Tibial nerve (tissue), 3 donors: ENCODE data around the gene WASF2.

Experiments used
- POLR2A ChIP-seq, 2 donors: fragments of 450-650 bp; IDR thresholded peaks; one replicate each; pipeline ENCODE4 v1.6.1; 2017; ENCODE audit warnings: antibody characterized with exemption in 2 of 2, mild to moderate bottlenecking in 2 of 2, moderate library complexity in 2 of 2
- TF ChIP-seq, protein P1 (sequence below), 5 experiments: fragments of 200-600 bp in 3 of 5; fragments of 450-650 bp in 2 of 5; sonication (generic) in 3 of 5; IDR thresholded peaks; one replicate each; pipeline ENCODE4 v1.5.1; 2016 to 2019; ENCODE audit warnings: antibody characterized with exemption in 5 of 5, mild to moderate bottlenecking in 3 of 5, moderate library complexity in 2 of 5

DNA sequence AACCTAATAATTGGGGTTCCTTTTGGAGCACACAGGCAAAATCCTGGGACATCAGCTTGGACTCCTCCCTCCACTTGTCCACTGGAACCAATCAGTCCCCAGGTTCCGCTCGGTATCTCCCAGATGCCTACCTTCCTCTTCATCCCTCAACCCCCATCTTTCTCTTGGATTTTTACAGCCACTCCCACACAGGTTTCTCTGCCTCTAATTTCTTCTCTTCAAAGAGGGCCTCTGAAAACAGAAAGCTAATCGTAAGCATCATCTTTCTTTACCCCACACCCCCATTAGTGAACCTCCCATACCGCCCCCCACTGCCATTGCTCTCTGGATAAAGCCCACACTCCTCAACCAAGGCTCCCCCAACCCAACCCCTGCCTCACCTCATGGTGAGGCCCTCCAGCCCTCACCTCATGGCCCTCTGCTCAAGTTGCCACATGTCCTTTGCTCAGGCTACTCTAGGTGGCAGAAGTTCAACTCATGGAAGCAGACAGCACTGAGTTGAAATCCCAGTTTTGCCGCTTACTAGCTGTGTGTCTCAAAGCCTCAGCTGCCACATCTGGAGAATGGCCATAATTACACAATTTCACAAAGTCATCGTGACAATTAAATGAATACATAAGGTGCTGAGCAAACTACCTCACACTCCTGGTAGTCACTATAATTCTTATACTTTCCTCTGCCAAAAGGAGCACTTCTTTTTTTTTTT, 18.1 kb upstream of the WASF2 start:
- TF ChIP-seq, protein P1, sequence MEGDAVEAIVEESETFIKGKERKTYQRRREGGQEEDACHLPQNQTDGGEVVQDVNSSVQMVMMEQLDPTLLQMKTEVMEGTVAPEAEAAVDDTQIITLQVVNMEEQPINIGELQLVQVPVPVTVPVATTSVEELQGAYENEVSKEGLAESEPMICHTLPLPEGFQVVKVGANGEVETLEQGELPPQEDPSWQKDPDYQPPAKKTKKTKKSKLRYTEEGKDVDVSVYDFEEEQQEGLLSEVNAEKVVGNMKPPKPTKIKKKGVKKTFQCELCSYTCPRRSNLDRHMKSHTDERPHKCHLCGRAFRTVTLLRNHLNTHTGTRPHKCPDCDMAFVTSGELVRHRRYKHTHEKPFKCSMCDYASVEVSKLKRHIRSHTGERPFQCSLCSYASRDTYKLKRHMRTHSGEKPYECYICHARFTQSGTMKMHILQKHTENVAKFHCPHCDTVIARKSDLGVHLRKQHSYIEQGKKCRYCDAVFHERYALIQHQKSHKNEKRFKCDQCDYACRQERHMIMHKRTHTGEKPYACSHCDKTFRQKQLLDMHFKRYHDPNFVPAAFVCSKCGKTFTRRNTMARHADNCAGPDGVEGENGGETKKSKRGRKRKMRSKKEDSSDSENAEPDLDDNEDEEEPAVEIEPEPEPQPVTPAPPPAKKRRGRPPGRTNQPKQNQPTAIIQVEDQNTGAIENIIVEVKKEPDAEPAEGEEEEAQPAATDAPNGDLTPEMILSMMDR (IDR thresholded peaks at IDR 0.05) = no peak
- no peak for TF ChIP-seq POLR2A (IDR thresholded peaks at IDR 0.05)
